ENCODE data around the gene NDUFB5. TPM values are rescaled to one million over a fixed set of nuclear protein-coding genes. Genes with fewer than 3 reads are reported as not detected.

Gene NDUFB5
- polyA plus RNA-seq, 1 experiment = 80.0 TPM

DNA sequence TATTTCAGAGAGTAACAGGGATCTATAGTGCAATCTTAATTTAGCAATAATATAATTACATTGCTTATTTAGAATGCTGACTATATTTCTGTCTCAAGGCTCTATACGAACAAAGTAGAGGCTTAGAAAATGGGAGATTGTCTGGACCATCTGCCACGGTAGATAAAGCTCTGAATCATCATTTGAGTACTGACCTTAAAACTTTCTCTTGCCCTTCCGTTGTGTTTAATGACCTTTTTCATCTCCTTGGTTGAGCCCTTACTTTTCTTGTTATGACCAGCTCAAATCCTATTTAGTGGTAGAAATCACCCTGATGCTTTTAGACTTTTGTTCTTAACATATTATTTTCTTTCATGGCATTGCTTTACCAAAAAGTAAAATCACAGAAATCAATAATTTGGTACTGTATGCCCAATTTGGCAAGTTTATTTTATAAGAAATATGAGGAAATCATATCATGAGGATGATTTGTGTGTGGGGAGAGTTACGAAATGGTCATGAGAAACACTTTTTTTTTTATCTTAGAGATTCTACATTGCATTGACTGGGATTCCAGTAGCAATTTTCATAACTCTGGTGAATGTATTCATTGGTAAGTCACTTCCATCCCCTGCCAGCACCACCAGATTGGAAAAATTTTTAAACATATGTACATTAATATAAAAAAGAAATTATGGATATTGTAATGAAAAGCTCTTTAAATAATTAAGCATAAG lies 11.0 kb downstream of the NDUFB5 start:
- POLR2A ChIA-PET = no interaction called here
- Histone ChIP-seq H3K27me3 (ENCODE audit: control insufficient read depth, insufficient read depth, low read length) (no peaks in the 10 kb centered on the region), H3K4me3 (ENCODE audit: low read depth, low read length) (no peak overlapping the region), H3K9me3 (ENCODE audit: control insufficient read depth, insufficient read depth, low read length) (no peaks in the 10 kb centered on the region), H3K27ac (ENCODE audit: low read depth, low read length) (no peak overlapping the region)
- DNase-seq (ENCODE audit: low read depth, low spot score) = no peak
- TF ChIP-seq, protein P1, sequence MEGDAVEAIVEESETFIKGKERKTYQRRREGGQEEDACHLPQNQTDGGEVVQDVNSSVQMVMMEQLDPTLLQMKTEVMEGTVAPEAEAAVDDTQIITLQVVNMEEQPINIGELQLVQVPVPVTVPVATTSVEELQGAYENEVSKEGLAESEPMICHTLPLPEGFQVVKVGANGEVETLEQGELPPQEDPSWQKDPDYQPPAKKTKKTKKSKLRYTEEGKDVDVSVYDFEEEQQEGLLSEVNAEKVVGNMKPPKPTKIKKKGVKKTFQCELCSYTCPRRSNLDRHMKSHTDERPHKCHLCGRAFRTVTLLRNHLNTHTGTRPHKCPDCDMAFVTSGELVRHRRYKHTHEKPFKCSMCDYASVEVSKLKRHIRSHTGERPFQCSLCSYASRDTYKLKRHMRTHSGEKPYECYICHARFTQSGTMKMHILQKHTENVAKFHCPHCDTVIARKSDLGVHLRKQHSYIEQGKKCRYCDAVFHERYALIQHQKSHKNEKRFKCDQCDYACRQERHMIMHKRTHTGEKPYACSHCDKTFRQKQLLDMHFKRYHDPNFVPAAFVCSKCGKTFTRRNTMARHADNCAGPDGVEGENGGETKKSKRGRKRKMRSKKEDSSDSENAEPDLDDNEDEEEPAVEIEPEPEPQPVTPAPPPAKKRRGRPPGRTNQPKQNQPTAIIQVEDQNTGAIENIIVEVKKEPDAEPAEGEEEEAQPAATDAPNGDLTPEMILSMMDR (IDR thresholded peaks at IDR 0.05; ENCODE audit: low read depth, low read length) = no peak
- CTCF ChIA-PET = interaction anchor here (0.5 to 1.0 kb wide), 2 partner anchors 34 kb away, joined by 5 to 6 read pairs; no protein-coding TSS in a partner anchor

DNA sequence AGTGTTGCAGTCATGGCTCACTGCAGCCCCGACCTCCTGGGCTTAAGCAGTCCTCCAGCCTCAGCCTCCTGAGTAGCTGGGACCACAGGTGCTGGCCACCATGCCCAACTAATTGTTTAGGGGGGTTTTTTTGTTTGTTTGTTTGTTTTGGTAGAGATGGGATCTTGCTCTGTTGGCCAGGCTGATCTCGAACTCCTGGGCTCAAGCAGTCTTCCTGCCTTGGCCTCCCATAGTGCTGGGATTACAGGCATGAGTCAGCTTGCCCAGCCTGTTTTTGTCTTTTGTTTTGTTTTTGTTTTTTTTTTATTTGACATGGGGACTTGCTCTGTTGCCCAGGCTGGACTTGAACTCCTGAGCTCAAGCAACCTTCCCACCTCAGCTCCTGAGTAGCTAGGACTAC lies 17.4 kb downstream of the NDUFB5 start:
- POLR2A ChIA-PET = interaction anchor here (1.0 kb wide), 1 partner anchor 17 kb away, joined by 3 read pairs; the partner anchor contains the start of genes MRPL47 and NDUFB5
- CTCF ChIA-PET = interaction anchor here (1.5 kb wide), 1 partner anchor 27 kb away, joined by 6 read pairs; no protein-coding TSS in a partner anchor
- TF ChIP-seq, protein P1 (IDR thresholded peaks at IDR 0.05; ENCODE audit: low read depth, low read length) = no peak

DNA sequence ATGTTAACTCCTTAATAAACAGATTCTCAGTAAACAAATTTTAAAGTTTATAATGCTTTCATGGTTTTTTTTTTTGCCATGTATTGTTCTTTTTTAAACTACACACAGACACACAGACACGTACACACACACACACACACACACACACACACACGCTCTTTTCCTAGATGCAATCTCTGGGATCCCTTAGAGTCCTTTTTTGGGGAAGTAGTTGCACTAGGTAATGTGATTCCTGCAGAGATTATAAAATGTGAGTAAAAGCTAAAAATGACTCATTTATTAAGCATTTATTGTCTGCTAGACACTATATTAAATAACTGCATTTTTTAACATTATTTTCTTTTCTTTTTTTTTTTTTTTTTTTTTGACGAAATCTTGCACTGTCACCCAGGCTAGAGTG lies 19.9 kb downstream of the NDUFB5 start:
- TF ChIP-seq, protein P1 (IDR thresholded peaks at IDR 0.05; ENCODE audit: low read depth, low read length) = no peak
- no peak for DNase-seq (ENCODE audit: low read depth, low spot score)
- POLR2A ChIA-PET = no interaction called here
- CTCF ChIA-PET = interaction anchor here (0.6 kb wide), 1 partner anchor 183 kb away, joined by 4 read pairs; no protein-coding TSS in a partner anchor
- Histone ChIP-seq H3K4me3 (ENCODE audit: low read depth, low read length) (no peak overlapping the region), H3K27me3 (ENCODE audit: control insufficient read depth, insufficient read depth, low read length) (no peaks in the 10 kb centered on the region), H3K27ac (ENCODE audit: low read depth, low read length) (no peak overlapping the region), H3K9me3 (ENCODE audit: control insufficient read depth, insufficient read depth, low read length) (no peaks in the 10 kb centered on the region)

More for the DNA sequence above, 17.4 kb downstream of the NDUFB5 start:
- no peak for DNase-seq (ENCODE audit: low read depth, low spot score)
- Histone ChIP-seq H3K4me3 (ENCODE audit: low read depth, low read length) (no peak overlapping the region), H3K27me3 (ENCODE audit: control insufficient read depth, insufficient read depth, low read length) (no peaks in the 10 kb centered on the region), H3K9me3 (ENCODE audit: control insufficient read depth, insufficient read depth, low read length) (no peaks in the 10 kb centered on the region), H3K27ac (ENCODE audit: low read depth, low read length) (no peak overlapping the region)

DNA sequence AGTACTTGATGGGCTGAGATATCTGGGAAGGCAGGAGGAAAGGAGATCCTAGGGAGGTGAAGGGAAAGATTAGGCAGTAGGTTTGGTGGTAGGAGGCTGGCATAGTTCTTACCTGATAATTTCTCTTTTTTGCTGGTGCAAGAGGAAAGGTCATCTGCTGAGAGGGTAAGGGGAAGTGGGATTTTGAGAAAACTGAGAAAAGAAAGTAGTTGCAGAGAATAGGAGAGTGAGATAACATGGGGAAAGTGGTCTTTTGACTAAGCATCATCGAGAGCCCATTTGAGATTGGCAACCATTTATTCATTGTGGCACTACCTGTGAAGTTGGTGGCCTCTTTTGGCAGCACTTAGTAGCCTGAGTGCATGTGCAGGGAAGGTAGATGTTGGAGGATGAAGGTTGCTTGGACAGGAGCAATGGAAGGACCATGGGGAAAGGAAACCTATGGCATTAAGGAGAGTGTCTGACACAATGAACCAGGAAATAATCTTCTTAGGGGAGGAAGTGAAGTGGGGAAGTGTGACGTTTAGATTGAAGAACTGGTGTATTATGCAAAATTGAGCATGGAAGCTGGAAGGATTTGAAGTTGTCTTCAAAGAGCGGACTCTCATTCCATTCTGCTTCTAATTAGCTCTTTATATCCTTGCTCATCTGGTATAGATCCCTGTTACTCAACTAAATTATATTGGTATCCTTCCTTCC lies 26.3 kb downstream of the NDUFB5 start:
- CTCF ChIA-PET = no interaction called here

More for the DNA sequence above, 26.3 kb downstream of the NDUFB5 start:
- Histone ChIP-seq H3K9me3 (ENCODE audit: control insufficient read depth, insufficient read depth, low read length) (no peaks in the 10 kb centered on the region), H3K27ac (ENCODE audit: low read depth, low read length) (no peak overlapping the region), H3K27me3 (ENCODE audit: control insufficient read depth, insufficient read depth, low read length) (no peaks in the 10 kb centered on the region), H3K4me3 (ENCODE audit: low read depth, low read length) (no peak overlapping the region)
- POLR2A ChIA-PET = interaction anchor here (0.7 kb wide), 1 partner anchor 489 kb away, joined by 5 read pairs; no protein-coding TSS in a partner anchor
- no peak for DNase-seq (ENCODE audit: low read depth, low spot score)
- TF ChIP-seq, protein P1 (IDR thresholded peaks at IDR 0.05; ENCODE audit: low read depth, low read length) = no peak

All from AG04450 (cell line).